Head of caudate nucleus (tissue), 42 donors: ENCODE measurements around the gene BORCS5.

ENCODE experiments used
- DNase-seq, 42 donors: peaks; one replicate each; pipeline versions ENCODE4 v3.0.0 to v3.0.0-alpha.2; 2020 to 2021; ENCODE audit warnings: mixed read lengths in 7 of 42
- intact Hi-C: fragments of 100-400 bp; cut with DNase I; formaldehyde crosslinking; loops from one replicate; pipeline ENCODE4 v1.15.0; 2022

Gene BORCS5

GRCh38 chr12:12445165-12445881, 88.4 kb downstream of the BORCS5 start:
- intact Hi-C loops: no loop called here
- DNase-seq: no peak

DNA sequence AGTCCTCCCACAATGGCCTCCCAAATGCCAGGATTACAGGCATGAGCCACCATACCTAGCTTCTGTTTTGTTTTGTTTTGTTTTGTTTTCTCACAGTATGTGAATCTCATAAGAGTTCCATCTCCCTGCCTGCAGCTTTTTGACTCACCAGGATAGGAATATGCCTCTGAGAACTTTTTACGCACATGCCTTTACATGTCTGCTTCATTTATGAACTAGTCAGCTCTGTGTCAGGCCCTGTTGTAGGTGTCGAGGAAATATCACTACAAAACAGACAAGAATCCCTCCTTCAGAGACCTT, 89.0 kb downstream of the BORCS5 start:
- no peak for DNase-seq
- intact Hi-C loops: no loop called here

GRCh38 chr12:12446786-12447185, 89.9 kb downstream of the BORCS5 start:
- DNase-seq: no peak
- intact Hi-C loops: no loop called here

DNA sequence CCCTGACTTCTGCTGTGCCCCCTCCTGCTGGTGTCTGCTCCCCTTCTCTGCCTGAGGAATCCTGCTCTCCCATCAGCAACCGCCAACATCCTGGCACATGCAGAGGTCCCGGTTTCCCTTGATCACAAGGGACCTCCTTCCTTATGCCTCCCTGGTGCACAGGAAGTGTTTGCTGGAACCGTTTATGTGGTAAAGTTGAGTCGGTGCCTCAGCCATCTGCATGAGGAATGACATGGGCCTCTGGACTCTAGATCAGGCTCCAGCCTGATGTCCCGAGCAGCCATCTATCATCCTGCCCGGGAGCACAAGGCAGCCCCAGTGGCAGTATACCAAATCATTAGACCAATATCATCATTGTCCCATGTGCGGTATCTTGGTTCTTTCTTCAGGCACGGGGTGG, 90.4 kb downstream of the BORCS5 start:
- DNase-seq: no peak
- intact Hi-C loops: no loop called here

DNA sequence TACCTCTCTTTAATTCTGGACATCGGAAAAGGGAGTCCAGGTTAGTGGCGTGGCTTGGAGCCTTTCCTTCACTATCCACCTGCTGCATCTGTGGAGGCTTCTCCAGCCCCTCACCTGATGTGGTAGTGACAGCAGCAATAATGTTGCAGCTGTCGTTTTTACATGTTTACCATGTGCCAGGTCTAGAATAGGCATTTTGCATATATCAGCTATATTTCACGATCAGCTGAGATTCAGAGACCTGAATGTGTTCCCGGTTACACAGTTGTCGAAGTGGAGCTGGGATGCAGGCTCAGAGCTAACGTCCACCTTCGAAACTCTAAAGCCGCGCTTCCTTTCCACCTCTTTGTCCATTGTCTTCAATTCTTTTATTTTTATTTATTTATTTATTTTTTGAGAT, 91.0 kb downstream of the BORCS5 start:
- intact Hi-C loops: loop anchor here (1.0 kb wide), 1 partner anchor 14 kb away; no protein-coding TSS in a partner anchor
- DNase-seq: no peak

- DNase-seq: no peak
- intact Hi-C loops: no loop called here
Observed at GRCh38 chr12:12449533-12450025, 92.7 kb downstream of the BORCS5 start.

DNA sequence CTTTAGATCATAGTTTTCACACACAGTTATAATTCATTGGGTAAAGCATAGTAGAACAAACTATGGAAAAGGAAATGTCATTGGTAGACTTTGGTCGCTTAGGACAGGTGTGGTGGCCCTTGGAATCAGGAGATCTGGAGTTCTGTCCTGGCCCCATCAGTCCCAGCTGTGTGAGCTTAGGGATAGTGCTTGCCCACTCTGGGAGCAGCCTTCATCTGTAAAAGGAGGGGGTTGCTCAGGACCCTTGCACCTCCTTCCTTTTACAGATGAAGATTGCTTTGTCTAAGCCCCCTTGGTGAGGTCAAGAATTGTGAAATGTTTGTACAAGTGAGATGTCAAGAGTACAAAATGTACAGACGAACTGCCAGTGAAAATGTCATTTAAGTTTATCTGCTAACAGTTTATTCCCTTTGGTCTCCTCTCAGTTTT, 93.2 kb downstream of the BORCS5 start:
- no peak for DNase-seq
- intact Hi-C loops: no loop called here

- intact Hi-C loops: no loop called here
- DNase-seq: no peak
Observed at GRCh38 chr12:12451098-12451497, 94.2 kb downstream of the BORCS5 start.

DNA sequence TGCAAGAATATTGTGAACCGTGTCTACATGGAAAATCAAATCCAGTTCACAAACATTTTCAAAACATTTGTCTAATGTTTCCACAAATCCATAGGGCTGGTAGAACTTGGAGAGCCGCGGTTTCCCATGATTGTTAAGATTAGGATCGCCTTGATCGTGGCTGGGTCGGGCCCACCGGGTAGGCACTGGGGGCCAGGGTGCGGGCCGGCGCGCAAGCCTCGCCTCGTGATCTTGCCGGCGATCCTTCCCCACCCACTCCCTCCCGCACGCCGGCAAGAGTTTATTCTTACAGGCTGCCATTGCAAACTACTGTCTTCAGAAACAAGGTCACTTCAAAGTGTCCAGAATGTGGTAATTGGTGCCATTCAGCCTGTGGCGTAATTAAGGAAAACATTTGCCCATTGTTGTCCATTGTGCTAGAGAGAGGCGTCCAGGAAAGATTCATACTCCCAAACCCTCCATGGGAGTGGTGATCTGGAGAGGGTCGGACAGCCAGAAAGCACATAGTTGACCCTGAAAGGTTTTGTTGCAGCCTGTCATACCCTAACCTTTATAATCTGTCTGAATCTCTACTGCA, 95.5 kb downstream of the BORCS5 start:
- DNase-seq: no peak
- intact Hi-C loops: no loop called here

DNA sequence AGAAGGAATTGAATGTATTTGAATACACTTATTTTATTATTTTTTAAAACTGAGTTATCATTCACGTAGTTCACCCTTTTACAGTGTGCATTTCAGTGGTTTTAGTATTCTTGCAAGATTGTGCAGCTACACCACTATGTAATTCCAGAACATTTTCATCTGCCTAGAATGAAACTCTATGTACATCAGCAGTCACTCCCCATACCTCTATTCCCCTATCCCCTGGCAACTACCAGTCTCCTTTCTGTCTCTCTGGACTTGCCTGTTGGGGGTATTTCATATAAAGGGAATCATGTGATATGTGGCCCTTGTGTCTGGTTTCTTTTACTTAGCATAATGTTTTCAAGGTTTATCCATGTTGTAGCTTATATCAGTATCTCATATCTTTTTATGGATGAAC, 96.8 kb downstream of the BORCS5 start:
- DNase-seq: no peak
- intact Hi-C loops: no loop called here

GRCh38 chr12:12454315-12454714, 97.4 kb downstream of the BORCS5 start:
- intact Hi-C loops: no loop called here
- DNase-seq: no peak

GRCh38 chr12:12456637-12457036, 99.8 kb downstream of the BORCS5 start:
- intact Hi-C loops: no loop called here
- no peak for DNase-seq

DNA sequence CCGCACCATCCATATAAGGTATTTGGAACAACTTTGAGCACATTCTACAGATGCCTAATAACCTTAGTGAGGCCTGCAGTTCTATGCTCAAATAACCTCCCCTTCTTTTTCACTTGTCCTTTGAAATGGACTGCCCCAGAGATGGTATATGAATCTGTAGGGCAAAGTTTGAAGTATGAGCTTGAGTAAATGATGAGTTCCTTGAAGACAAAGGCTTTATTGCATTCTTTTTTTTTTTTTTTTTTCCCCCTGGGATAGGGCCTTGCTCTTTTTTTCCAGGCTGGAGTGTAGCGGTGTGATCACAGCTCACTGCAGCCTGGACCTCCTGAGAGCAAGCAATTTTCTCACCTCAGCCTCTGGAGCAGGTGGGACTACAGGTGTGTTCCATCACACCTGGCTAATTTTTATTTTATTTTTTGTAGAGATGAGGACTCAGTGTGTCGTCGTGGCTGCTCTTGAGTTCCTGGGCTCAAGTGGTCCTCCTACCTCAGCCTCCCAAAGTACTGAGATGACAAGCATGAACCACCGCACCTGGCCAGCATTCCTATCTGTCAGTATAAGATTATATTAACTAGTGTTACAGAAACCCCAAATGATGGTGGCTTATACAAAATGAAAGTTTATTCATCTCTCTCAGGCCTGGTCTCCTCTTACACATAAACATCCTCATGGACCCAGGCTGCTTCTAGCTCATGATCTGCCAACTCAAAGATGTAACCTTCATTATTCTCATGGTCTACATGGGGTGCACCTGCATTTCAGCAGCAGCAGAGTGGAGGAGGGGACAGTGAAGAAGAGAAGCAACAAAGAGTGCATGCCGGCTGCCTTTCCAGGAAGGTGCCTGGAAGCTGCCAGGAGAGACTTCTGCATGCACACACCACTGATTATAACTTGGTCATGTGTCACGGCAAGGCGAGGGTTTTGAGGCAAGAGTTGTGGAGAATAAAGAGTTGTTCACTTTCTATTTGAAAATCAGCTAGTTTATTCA, 104.4 kb downstream of the BORCS5 start:
- intact Hi-C loops: no loop called here
- DNase-seq: no peak

DNA sequence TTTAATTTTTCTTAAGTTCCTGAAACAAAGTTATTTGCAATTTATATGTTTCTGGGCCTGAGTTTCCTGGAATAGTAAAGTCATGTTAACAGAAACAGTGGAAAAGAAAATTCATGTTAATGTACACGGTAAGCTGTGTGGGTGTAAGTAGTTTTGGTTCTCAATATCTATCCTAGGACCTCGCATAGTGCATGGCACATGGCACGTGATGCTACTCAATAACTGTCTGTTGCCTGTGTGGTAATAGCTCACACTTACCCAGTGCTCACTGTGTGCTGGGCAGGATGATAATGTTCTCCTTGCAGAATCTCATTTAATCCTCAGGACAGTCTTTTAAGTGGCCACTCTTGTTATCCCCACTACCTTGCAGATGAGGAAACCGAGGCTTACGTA, 105.0 kb downstream of the BORCS5 start:
- no peak for DNase-seq
- intact Hi-C loops: no loop called here

- intact Hi-C loops: no loop called here
- no peak for DNase-seq
Observed at GRCh38 chr12:12465522-12465921, 108.6 kb downstream of the BORCS5 start.

DNA sequence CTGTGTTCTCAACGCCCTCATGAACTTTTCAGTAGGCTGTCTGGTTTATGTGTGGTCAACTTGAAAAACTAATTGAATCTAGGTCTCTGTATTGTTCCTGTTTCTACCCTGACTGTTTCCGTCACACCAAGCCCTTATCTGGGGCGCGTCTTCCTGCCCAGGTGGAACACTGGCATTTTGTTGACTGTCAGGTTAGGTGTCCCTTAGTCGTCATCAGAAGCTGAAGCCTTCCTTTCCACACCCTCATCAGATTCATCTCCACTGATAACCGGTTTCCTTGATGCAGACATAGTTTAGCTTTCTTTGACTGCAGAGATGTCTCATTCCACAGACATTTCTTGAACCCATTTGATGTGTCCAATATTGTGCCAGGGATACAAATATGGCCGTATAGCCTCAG, 109.3 kb downstream of the BORCS5 start:
- no peak for DNase-seq
- intact Hi-C loops: no loop called here

DNA sequence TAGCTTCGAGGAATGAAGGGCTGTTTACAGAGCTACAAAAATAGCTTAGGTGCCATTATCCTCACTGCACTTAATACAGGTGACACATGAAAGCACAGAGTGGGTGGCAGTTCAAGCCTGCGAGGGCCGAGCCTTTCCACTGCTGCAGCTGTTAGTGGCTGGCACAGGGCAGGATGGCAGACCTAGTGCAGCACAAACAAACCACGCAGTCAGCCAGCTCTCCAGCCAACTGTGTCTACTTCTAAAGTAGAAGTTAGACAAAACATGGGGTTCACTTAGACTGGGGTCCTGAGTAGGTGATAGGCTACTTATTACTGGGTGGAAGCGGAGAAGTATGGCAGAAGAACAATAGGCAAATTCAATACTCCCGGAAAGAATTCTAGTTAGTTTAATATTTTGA, 110.4 kb downstream of the BORCS5 start:
- intact Hi-C loops: no loop called here
- peak in 20 of 42 donors; percentile 16 to 64 (median 40) for DNase-seq

DNA sequence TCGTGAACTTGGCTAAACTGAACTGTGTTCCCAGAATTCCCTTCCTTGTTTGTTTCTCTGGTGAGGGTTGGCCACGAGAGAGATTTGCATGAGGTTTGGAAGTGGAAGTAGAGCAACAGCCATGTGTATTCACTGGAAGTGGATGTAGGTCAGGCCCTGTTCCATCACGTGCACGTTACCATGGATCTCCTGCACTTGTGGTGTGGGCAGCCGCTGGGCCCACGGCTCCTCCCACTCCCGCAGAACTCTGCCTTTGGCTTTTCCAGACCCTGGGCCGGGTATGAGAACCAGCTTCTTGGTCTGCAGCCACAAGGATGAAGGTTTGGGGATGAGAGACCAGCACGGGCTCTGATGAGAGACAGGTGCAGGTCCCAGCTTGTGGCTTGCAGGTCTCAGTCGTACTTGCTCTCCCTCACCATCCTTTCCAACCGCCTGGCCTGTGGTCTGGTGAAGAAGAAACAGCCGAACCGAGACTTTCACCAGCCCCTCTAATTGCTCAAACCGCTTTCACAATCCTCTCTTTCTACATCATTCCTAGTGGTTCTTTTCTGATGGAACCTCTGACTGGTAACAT, 110.9 kb downstream of the BORCS5 start:
- DNase-seq: peak in 34 of 42 donors; percentile 14 to 75 (median 49)
- intact Hi-C loops: no loop called here

GRCh38 chr12:12468575-12468974, 111.7 kb downstream of the BORCS5 start:
- intact Hi-C loops: no loop called here
- no peak for DNase-seq

DNA sequence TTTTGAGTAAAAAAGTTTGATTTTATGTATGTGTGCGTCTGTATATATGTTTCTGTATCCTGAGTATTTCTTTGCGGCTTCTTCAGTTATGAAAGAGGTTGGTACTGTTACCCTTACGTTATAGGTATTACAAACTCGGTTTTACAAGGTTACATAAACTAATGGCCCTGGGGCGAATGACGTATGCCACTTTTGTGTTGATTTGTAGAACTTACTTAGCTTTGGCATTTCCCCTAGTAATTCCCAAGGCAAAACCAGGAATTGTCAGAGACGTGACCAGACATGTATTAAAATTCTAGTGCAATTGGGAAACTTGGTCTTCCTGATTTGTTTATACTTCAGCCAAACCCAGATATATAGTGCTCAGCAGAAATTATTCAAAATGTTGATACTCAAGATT, 112.5 kb downstream of the BORCS5 start:
- no peak for DNase-seq
- intact Hi-C loops: no loop called here
